HG03060 (cell line): Measurements from ENCODE around the gene NMUR1.

ENCODE experiments used
- ATAC-seq: cut with Tn5 transposase; IDR thresholded peaks from one replicate; pipeline ENCODE4 v1.9.1; 2021; ENCODE audit warnings: low read depth, moderate number of reproducible peaks; ENCODE audit not compliant: unreplicated experiment

The NMUR1 gene

DNA sequence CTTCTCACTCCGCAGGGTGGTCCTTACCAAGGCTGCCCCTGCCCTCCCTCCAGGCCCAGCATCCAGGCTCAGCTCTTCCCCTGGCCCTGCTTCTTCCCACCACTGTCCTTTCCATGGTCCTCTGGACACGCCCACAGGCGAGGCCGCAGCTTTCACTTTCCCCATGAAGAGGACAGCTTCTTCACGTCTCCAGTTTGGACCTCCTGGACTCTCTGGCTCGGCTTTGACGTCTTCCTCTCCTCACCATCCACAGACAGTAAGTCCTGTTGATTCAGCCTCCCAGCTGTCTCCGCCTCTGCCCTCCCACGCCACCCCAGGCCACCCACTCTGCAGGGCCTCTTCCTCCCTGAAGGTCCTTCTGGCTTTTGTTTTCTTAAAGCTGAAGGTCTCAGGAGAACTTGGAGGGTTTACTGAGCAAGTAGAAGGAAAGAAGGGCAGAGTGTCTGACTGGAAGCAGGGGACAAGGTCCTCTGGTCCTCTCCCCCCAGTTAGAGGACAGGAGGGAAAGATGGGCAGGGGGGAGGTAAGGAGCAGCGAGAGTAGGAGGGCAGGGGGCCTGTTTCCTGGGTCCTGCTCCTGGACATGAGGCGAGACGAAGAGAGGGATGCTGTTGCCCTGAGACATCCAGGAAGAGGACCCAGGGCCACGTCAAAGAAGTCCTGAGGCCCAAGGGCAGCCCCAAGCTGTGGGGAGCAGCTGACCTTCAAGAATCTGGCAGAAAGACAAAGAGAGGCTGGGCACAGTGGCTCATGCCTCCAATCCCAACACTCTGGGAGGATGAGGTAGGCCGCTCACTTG is 24.7 kb upstream of the NMUR1 start:
- ATAC-seq, result no peak

DNA sequence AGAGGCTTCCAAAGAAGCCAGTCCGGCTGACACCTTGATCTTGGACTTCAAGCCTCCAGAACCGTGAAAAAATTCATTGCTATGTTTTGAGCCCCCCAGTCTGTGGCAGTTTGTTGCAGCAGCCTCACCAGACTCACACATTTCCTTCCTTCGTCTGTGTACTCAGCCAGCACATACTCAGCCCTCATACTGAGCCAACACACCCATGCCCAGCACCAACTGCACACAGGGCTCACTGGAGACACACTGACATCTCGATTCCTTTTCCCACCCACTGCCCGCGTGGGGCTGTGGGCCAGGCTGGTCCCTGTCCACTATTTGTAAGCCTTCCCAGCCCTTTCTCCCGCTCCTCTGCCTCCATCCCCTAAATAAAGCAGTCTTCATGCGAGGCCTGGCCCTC is 24.1 kb upstream of the NMUR1 start:
- ATAC-seq, result no peak

DNA sequence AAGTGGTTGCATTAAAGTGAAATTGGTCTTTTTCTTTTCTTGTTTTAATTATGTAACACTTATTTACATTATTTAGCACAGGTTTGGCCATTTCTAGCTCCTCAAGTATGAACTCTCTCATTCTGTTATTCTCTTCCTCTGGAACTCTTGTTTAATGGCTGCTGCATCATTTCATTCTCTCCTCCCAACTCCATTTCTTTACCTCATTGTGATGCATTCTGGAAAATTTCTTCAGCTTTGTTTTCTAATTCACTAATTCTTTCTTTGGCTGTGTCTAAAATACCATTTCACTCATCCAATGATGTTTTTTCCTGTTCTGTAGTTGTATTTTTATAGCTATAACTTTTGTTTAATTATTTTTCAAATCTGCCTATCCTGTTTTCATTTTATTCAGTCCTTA is 22.5 kb upstream of the NMUR1 start:
- no peak for ATAC-seq

DNA sequence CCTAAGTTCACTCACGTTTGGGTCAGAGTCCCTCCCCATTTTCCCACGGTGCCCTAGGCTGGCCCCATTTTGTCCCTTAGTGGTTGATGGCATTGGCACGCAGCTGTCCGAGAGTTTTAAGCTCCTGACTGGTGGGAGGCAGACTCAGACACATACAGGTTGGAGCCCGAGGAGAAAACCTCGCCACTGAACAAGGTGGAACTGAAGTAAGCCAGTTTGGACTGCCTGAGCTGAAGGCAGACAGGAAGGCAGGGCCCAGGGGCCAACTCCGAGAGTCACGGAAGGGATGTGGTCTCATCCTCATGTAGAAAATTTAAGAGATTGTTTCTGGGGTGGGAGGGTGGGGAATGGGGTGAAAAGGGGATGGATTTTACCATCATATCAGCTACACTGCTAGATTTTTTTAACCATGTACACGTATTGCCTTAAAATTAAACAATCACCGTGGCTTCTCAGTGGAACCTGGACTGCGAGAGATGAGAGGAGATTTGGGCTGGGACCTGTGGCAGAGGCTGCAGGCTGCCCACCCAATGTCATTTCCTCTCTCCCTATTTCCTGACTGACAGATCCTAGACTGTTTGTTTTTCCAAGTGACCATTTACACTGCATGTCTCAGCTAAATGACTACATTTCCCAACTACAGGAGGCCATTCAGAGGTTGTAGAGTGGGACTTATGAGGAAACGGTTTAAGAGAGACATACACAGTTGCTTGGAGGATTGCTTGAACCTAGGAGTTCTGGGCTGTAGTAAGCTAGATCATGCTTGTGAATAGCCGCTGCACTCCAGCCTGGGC is 19.4 kb upstream of the NMUR1 start:
- ATAC-seq, result no peak

DNA sequence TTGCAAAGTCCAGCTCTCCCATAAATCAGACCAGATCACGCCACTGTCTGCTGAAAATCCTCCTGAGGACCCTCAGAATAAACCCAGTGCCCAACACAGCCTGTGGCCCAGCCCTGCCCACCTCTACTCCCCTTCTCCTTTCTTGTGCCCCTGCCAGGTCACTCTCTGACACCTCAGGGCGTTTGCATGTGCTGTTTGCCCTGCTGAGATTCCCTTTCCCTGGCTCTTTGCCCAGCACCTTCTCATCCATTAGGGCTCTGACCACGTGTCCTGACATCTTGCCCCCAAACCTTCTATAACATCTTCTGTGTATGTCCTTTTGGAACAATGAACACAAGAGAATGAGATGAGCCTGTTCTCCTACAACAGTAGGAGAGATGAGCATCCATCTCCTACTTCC is 18.5 kb upstream of the NMUR1 start:
- ATAC-seq, result no peak

DNA sequence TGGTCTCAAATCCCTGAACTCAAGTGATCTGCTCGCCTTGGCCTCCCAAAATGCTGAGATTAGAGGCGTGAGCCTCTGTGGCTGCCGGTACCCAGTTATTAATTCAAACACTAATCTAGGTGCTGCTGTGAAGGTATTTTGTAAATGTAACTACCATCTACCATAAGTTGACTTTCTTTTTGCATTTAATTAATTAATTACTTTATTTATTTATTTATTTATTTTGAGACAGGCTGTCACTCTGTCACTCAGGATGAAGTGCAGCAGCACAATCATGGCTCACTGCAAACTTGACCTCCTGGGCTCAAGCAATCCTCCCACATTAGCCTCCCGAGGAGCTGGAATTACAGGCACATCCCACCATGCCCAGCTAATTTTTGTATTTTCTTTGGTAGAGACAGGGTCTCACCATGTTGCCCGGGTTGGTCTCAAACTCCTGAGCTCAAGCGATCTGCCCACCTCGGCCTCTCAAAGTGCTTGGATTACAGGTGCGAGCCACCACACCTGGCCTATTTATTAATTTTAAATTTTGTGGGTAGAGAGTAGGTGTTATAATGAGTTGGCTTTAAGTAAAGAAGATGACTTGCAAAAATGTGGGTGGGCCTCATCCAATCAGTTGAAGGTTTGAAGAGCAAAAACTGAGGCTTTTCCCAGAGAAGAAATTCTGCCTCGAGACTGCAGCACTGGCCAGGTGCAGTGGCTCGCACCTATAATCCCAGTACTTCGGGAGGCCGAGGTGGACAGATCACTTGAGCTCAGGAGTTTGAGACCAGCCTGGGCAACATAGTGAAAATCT is 17.3 kb upstream of the NMUR1 start:
- ATAC-seq, result no peak

DNA sequence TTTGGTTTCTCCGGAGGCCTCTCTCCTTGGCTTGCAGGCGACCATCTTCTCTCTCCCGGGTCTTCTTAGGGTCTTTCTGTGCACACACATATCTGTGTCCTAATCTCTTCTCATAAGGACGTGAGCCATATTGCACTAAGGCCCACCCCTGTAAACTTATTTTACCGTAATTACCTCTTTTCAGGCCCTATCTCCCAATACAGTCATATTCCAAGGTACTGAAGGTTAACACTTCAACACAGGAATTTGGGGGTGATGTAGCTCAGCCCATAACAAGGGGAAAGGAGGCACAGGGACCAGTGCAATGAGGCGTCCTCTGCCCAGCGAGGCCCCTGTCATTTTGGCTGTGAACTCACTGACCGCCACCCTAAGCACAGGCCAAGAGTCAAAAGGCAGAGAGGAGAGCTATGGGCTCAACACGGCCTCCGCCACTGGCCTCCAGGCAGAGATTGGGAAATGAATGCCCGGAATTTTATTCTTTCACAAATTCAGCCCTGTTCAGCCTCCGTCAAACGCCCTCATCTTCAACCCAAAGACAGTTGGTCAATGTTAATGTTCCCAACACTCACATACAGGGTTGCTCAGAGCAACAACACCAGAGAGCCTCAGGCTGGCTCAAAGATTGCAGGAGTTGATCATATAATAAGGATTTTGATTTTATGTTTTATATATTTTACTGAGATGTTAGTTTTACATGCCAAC is 15.9 kb upstream of the NMUR1 start:
- no peak for ATAC-seq

DNA sequence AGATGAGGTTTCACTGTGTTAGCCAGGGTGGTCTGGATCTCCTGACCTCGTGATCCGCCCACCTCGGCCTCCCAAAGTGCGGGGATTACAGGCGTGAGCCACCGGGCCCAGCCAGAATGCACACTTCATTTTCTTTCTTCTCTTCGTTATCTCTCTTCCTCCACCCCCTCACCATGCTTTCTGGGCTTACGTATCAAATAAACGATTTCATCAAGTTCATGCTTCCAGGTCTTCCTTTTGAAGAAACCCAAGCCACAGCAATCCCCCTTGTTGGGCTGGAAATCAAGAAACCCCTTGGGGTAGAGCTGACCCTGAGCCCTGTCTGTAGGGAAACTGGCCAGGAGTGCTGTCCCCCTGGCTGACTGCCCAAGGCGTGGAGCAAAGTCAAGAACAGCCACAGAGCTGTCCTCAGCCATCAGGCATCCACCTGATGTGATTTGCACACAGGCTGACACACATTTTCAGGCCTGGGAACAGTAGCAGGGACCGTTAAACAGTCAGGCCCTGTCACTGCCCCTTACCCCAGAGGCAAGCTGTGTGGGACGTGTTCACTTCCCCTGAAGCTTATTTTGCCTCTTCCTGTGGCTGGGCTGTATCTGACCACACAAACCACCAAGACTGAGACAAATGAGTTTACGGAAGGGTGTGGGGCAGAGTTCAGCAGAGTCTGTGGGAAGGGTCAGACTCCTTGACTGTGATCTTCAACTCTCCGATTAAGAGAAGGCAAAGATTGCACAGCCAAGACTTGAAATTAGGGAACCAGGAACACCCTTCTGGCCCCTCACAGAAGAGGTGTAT is 15.1 kb upstream of the NMUR1 start:
- ATAC-seq, result peak; percentile 97

DNA sequence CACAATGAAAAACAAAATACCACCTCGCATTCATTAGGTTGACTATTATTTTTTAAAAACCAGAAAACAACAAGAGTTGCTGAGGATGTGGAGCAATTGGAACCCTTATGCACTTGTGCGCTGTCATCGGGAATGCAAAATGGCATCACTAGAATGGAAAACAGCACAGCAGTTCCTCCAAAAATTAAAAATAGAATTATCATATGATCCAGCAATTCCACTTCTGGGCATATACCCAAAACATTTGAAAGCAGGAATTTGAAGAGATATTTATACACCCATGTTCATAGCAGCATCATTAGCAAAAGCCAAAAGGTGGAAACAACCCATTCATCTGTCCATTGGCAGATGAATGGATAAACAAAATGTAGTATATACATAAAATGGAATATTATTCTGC is 11.9 kb upstream of the NMUR1 start:
- no peak for ATAC-seq

DNA sequence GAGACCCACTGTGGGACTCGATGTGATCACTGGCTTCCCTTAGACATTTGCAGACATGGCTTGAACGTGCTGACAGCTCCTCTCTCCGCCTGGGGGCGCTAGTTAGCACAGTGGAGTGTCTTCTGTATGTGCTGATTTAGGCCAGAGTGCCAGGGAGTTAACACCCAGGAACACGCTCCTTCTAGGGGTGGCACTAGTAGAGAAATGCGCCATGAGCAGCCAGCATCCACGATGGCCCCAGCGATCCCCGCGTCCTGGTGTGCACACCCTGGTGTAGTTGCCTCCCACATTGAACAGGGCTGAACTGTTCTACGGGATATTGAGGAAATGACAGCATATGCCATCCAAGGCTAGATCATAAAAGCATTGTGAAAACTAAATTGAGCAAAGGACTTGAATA is 11.4 kb upstream of the NMUR1 start:
- ATAC-seq, result no peak

DNA sequence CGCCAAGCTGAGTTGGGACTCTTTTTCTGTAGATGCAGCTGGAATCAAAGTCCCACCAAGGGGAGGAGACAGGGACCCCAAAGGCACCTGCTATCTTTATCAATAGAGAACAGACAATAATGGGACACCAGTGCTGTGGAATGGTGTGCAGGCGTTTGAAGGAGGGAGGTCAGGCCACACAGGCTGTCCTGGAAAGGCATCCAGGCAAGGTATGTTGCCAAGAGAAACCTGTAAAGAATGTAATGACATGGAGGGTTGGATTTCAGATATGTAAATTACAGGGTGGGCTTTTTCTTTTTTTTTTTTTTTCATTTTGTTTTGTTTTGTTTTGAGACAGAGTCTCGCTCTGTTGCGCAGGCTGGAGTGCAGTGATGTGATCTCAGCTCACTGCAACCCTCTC is 9.7 kb upstream of the NMUR1 start:
- ATAC-seq, result no peak

DNA sequence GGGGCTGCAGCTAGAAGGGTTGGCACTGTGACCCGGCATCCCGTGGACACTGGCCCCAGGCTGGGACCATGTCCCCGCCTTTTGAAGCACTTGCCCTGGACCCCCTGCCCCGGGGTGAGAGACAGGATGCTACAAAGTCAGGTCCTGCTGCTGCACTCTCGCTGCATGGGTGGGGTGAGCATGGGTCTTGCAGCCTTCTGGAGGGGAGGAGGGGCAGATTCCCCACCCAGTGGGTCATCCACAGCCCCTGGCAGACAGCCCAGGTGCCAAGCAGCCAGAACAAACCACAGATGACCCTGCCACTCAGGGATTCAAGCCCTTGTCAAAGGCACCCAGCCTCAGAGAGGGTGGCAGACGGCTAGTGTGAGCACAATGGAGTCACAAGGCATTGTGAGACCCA is 5.7 kb upstream of the NMUR1 start:
- no peak for ATAC-seq

DNA sequence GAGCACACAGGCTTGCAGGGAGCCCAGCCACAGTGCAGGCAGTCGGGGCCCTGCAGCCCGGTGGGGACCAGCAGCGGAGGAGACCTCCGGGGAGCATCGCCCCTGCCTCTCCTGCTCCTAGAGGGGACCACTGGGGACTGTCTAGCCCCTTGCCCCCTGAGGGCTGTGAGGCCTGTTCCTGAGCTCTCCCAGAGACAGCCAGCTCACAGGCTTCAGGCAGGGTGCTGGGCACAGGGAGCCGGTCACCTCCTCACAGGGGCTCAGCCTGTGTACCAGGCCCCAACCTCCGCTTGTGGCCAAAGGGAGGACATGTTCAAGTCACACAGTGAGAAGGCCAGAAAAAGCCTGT is 3.5 kb upstream of the NMUR1 start:
- ATAC-seq, result no peak

DNA sequence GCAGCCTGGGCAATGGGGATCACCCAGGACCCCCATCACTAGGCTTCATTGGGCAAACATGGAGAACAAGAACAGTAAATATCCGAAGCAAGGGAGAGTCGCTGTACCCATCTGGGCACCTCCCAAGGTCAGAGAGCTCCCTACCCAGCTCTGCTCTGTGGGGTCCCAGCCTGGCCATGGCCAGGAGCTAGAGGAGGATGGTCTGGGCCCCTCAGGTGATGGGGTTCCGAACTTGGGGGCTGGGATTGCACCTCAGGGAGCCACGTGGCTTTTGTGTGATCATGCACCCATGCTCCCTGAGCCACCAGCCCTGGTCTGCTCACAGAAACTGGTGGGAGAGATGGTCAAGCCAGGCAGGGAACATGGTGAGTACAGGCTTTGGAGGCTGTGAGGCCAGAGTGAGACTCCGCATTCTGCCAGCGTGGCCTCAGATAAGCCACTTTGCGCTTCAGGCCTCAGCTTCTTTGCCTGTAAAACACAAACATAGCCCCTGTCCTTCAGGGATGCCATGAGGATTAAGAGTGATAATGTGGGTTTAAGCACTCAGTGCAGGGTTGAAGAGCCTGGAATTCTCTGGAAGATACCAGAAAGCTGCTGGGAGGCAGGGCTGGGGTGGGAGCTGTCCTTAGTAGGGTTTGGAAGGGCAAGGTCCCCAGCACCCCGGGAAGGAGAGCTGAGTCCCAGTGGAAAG is 3.0 kb upstream of the NMUR1 start:
- no peak for ATAC-seq

DNA sequence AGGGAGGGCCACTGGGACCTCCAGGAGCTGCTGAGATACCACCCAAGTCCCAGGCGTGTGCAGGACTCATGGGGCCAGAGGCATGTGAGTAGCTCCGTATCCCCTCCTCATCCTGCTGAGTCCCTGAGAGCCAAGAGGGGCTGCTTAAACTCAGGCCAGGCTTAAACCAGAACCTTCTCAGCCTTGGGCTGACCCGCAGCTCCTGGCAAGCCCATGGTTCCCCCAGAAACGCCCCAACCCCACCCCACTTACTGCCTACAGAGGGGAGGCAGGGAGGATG is 2.5 kb upstream of the NMUR1 start:
- no peak for ATAC-seq

DNA sequence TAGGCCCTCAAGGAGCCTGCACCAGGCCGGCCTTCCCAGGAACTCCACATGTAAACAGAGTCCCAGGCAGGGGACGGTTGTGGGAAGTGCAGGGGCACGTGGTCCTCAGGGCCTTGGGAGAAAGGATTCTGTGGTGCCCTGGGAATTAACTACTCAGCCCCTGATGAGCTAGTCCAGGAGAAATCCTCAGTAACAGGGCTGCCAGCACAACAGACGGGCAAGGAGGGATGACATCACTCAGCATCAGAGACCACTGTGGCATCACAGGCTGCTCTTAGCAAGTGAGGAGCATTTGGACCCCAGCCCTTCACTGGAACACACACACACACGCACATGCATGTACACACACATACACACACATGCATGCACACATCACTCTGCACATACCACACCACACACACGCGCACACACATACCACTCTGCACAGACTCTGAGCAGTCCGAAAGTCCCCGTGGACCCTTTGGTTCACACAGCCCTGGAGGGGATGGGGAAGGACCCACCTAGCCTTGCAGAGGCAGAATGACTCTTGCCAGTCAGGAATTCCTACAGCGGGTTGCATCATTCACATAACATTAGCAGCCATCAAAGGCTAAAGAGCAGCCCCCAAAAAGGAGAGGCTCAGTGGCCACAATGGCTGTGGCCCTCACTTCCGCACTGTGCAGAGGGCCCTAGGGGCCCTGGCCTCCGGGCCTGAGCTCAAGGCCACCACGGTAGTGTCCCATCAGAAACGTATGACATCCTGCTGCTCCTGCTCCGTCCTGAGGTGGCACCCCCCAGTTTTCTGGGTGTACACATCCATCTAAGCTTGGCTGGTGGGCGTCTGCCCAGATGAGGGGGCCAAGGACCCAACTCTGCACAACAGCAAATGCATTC is 1.9 kb upstream of the NMUR1 start:
- ATAC-seq, result no peak

DNA sequence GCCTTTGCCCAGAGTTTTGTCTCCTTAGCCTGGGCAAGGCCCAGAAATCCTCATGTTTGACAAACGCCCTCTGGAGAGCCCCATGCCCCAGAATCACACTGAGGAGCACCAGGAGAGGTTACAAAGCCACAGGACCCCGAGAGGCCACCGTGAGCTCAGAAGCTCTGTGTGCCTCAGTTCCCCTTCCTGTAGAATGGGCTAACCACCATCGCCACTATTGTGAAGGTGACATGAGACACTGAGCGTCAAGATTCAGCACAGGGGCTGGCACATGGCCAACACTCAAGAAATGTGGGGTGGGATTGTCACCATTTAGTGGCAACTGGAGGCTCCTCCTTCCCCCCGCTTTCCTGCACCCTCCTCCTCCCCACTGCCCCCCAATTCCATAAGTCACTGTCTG is 1.2 kb upstream of the NMUR1 start:
- ATAC-seq, result no peak

DNA sequence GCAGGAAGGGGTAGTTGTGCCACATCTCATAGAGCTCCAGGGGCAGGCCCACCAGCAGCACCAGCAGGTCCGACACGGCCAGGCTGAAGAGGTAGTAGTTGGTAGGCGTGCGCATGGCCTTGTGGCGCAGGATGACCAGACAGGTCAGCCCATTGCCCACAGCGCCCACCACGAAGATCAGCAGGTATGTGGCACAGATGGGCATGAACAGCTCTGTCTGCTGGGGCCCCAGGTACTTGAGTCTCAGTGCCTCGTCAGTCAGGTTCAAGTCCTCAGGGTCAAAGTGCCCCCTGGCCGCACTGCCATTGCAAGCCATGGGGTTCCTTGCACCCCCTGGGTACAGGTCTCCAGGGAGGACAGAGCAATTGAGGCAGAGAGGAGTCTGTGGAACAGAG is 1.6 kb downstream of the NMUR1 start:
- no peak for ATAC-seq
